ENCODE data around the gene ZNF248.

The ZNF248 gene

DNA sequence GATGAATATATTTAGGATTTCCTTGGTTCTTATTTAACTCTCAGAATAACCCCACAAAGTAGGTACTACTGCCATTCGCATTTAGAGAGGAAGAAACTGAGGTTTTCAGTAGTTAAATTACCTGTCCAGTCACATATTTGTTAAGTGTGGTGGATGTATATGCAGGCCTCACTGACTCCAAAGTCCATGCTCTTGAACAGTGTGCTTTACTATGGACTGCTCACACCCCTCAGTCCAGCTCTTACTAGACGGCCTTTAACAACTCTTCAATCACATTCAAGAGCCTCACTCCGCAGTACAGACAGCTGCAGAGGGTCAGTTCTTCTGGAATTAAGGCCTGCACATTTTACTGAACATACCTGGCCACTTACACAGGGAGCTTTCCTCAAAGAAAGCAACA lies 36.2 kb downstream of the ZNF248 start:
- DNase-seq = no peak

DNA sequence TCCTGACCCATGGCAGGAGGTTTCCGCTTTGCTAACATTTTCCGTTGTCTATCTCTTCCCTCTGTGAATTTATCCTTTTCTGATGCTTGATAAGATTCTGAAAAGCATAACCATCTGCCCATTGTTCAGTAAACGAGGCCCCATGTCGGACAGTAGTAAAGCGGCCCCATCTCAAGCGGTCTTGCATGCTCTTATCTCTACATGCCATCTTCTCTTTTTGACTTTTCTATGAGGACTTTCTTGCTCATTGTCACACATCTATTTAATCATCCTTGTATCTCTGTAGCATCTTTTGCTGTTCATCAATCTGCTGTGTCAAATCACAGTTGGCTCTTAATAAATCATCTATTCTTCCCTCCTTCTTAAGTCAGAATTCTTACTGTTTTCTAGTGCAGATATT lies 37.6 kb downstream of the ZNF248 start:
- DNase-seq = no peak

DNA sequence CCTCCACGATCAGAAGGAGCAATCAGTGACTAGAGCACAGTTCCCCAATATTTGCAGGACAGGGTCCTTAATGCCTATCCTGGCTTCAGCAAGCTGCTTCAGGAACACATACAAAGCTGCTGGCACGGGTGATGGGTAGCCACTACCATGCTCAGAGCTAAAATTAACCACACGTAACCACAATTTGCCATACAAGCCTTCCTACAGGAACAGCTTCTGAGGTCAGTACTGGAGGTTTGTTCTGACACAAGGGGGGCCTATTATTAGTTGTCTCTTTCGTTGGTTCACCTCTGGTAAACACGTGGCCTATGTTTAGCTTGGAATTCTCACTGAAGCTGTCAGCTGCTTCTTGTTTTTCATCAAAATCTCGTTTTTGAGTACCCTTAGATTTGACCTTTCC lies 41.1 kb downstream of the ZNF248 start:
- DNase-seq = no peak

DNA sequence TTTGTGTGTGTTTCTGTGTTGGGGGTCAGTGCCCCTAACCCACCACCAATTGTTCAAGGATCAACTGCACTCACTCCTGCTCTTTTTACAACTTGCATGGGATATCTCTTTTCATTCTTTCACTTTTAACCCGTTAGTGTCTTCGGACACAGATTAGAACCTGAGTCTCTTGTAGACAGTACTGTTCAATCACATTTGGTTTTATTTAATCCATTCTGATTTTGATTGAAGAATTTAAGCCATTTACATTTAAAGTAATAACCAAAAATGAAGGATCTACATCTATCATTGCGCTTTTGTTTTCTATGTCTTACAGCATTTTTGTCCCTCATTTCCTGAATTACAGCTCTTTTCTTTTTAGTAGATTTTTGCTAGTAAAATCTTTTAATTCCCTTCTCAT lies 43.6 kb downstream of the ZNF248 start:
- no peak for DNase-seq

DNA sequence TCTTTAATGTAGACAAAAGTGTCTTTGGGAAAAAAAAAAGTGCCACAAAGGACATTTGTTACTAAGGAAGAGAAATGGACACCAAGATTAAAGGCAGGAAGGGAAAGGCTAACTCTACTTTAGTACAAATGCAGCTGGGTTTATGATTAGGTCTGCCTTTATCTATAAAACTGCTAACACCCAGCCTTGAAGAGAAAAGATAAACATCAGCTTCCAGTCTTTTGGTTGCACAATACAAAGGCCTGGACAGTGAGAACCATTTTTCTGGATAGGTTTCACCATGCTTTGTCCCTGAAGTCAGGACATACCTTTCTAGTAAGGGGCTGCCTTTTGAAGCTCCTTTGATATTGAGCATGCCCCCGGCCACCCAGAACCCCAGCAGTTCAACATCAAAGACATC lies 45.1 kb downstream of the ZNF248 start:
- no peak for DNase-seq

DNA sequence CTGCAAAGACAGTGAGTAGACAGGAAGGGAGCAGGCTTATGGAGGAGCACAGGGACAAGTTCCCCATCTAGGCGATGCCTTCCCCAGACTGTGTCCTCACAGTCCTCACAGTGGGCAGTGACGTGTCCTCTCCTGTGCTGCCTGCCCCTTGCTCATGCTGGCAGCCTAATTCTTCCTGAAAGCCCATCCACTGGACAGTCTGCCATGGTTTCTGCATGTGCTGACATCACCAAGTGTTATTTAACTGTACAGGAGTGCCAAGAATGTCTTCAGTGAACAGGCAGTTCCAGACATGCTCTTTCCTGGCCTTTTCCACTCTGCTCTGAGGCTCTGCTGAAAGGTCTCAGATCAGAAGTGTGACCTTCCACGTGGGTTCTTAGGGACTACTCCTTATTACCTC lies 54.1 kb downstream of the ZNF248 start:
- DNase-seq = no peak

DNA sequence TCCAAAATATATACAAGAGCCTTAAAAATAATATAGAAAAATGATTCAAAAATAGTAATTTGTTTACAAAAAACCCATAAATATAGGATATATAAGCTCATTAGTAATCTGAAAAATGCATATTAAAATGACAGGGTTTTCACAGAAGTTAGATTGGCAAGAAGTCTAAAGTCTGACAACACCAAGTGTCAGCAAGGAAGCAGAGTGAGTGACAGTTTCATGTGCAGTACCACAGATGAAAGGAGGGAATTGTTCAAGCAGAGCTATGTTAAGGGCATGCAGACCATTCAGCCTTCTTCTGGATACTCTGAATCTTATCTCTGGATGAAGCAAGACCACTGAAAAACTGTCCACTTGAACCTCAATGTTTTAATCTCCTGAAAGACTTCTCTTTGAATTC lies 55.9 kb downstream of the ZNF248 start:
- DNase-seq = no peak

DNA sequence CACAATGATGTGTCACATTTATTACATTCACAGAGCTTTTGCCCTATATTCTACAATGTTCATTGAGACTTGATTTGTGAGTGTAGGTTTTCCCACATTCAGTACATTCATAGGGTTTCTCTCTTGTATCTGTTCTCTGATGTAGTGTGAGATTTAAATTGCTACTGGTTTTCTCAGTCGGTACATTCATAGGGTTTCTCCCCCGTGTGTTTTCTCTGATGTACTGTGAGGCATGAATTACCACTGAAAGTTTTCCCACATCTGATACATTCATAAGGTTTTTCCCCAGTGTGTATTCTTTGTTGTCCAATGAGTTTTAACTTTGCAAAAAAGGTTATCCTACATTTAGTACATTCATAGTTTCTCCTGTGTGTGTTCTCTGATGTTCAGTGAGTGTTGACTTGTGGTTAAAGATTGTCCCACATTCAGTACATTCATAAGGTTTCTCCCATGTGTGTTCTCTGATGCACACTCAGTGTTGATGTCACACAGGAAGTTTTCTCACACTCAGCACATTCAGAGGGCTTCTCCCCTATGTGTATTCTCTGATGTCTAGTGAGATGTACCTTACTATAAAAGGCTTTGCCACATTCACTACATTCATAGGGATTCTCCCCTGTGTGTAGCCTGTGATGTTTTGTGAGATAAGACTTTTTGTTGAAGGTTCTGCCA lies 63.0 kb downstream of the ZNF248 start:
- no peak for DNase-seq

DNA sequence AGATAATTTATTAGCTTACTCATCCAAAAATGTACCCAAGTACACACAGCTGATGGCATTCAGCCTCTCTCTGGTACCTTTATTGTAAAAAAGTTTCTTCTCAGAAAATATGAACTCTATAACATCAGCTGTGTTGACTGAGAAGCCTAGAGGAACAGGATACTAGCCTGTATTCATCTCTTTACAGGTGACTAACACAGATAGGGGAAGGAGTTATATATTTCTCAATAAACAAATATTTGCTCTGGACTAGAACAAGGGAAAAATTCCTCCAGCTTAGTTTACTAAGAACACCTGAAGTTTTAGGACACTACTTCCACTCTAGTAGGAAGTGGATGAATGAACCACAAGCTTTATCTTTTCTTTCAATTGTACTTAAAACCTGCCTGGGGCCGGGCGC lies 67.8 kb downstream of the ZNF248 start:
- no peak for DNase-seq

DNA sequence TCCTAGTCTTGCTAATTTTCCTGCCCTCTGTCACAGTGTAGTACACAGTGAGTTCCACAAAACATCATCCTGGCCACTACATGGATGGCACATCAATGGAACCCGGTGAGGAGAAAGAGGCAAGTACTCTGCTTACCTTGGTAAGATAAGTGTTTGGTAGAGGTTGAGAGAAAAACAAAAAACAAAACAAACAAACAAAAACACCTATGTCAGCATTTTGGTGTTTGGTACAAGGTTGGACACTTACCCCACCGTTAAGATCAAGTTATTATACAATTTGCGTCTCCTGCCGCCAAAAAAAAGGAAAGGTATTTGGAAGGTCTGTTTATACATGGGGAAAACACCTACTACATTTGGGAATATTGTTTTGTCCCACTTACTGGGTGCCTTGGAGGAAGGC lies 72.7 kb downstream of the ZNF248 start:
- DNase-seq = no peak

DNA sequence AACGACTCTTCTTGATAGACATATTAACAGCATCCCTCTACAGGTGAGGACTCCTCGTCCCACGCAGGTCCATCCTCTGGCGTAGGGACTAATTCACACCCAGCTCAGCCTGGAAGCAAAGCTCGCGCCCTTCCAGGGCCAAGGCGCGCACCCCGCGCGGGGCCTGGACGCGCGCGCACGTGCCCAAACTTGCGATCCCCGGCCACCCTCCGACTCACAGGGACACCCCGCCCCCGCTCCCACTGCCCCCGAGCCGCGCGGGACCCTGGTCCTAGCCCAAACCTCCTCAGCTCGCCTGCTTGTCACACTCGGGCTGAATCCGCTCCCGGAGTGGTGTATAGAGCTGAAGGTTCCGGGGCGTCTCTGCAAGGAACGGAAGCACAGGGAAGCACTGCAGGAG lies 76.9 kb downstream of the ZNF248 start:
- no peak for DNase-seq

DNA sequence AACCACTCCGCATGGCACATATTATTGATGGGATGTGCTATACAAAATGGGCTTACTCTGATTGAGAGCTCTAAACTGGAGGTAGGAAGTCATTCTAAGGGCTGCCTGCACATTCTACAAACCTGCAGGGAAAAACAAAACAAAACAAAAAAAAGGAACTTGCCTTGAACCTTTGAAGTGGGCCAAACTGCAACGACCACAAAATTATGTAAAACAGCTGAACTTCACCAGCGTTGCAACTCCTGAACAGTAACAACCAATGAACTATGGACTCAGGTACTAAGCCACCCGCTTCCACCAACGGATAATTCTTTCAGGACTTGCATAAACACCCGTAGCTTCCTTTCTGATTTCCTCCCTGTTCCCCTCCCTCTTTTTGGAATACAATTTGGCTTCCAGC lies 80.4 kb downstream of the ZNF248 start:
- no peak for DNase-seq

DNA sequence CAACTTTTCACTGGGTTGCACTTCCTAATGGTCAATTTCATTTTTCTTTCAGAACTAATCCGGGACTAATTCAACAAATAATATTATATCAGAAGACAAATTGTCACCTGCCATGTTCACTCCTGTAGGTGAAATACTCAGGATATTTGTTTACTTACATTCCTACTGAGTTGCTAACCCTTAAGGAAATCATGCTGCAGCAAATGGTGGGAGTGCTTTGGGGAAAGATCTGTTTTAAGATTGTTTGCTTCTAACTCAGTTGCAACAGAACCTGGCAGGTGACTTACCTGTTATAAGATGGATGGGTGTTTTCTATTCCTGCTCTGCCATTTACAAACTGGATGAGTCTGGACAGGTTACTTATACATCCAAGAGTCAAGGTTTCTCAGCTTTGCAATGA lies 81.8 kb downstream of the ZNF248 start:
- DNase-seq = no peak

DNA sequence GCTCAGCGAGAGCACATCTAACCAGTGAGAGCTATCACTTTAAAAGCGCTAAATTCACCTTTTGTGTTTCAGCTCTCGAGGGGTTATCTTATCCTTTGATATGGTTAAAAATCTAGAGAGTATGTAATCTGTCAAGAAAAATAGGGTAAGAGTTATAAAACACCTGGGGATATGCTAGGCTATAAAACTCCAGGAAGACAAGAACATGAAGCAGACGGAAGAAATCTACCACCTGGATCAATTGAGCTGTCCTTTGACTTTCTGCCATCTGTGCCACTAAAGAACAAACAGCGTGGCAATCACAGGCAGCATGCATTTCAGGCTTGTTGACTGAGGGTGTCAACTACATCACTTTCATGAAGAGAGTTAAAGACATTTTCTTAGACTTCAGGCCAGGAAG lies 83.1 kb downstream of the ZNF248 start:
- DNase-seq = no peak

DNA sequence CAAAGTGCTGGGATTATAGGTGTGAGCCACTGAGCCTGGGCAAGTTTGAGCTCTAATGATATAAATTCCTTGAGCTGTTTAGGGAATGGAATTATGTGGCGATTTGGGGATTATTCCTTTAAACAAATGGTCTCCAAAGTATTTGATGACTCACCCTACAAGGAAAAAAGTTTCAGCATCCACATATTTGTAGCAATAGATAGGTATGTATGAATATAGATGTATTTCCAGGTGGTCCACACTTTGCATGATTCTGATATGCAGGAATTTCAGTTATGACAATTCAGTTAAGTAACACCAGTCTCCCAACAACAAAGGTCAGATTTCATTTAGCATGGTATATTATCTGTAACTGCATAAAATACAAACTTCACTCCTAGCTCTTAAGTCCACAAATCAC lies 92.2 kb downstream of the ZNF248 start:
- DNase-seq = no peak

DNA sequence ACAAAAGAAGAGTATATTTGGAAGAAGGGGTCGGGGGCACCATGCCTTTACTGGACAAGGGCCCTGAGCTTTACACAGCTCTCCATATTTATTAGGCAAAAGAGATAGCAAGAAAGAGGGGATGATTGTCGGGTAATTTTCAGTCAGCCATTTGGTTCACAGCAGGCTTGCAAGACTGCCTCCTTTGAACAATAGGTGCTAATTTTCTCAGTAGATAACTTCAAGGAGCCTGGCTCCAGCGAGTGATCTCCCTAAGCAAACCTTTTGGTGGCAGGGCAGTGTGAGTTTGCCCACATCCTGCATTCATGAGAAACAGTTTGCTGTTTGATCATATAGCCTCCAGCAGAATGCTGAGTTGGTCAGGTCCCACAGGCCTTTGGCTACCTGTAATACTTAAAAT lies 94.3 kb downstream of the ZNF248 start:
- DNase-seq = no peak

DNA sequence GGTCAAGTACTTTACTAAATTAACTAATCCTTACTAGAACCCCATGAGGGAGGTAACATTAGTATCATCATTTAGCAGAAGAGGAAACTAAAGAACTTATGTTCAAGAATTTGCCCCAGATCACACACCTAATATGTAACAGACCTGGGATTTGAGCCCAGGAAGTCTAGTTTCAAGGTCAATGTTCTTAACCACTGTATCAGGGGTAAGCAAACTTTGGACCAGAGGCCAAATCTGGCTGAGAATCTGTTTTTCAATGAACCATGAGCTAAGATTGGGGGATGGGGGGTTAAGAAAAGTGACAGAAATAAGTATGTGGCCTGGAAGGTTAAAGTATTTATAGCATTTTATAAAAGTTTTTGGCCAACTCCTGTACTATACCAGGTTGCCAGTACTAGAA lies 95.1 kb downstream of the ZNF248 start:
- DNase-seq = no peak

DNA sequence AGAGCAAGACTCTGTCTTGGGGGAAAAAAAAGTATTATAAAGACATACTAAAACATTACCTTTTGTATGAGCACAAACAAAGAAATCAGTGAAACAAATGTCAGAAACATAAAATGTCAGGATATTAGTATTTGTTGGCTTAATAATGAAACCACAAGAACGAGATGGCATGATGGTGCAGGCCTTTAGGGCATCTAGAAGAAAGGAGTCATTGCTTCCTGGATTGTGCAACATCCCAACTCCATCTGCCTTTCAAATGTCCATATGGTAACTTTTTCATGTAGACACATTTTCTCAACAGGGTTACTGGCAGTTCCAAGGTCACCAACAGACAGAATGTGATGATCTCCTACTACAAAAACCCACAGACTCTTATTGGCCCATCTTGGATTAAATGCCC lies 96.6 kb downstream of the ZNF248 start:
- DNase-seq = no peak

DNA sequence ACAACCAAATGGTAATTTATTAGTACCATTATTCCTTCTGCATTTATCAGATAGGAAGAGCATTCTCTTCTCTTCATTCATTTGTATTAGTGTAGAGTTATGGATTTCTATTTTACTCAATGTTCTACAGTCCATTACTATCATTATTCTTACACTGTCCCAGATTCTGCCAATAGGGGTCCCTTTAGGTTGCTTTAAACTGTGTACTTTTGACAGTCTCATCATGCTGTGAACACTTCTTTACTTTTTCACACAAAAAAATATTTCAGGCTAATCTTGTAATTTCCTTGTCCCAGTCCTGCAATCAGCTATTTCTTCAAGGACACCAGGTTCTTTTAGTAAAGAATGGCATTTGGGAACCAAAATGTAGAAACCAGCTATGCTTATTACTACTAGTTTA lies 99.3 kb downstream of the ZNF248 start:
- no peak for DNase-seq

DNA sequence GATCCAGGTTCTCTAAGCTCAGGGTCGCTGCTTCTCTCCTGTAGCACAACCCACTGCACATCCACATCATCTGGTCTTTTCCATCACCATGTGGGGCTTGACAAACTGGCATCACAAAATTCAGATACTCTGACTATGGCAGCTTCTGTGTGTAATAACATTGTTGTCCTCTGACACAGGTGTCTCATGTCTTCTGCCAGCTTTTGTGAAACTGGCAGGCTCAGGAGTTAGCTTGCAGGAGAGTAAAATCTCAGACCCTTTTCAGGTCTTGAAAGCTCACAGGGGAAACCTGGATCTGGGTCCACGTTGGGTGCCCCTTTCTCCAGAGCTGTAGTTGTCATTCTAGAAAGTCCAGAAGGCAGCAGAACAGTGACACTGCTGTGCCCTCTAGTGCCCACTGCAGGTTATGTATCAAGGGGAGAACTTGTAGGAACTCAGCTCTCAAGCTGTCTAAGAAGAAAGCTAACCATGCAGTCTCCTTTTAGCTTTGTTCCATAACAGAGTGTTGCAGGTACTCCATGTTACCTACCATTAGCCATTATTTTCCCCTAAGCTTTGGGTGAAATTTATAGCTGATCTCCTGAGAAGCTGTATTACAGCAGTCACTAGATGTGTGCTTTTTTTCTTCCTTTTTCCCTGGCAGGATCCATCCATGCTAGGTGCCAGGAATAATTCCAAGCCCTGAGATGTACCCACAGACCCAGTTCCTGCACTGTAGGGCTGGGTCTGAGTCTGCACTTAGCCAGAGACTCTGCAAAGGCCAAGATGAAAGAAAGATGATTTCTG lies 102.7 kb downstream of the ZNF248 start:
- DNase-seq = no peak

DNA sequence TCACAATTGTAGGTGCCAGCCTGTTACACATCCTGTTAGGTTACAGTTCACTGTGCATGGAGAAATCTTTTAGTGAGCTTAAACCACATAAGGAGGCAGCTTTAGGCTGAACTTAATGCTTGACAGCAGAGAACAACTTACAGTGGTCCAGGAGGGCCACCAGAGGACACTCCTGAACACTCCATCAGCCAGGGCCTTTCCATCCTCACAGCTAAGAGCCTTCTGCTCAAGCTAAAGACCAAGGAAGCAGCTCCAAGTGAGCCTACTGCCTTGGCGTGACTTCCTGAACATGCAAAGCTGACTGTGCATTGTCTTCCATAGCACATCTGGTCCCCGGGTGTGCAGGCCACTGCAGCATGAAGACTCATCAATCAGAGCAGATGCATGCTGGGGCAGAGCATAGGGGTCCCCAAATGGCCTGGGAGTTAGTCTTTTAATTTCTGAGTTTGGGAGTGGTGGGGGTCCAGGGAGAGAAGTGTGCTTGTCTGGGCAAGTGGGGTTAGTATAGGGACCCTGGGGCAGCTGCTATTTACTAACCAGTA lies 105.0 kb downstream of the ZNF248 start:
- DNase-seq = no peak

DNA sequence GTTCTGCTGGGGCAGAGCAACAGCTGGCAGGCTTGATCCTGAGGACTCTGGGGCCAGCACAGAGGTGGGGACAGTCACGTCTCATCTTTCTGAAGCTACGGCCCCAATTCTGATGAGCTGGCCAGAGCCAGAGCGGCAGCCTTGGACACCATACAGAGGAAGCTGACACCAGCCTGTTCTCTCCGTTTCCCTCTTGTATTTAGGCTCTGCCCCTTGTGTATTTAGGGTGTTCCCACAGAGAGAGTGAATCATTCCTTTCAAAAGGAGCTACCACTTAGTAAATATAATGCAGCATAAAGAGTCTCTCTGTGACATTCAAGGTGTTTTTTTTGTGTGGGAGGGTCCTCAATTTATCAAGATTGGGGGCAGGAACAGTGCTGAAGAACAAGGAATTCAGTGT lies 109.2 kb downstream of the ZNF248 start:
- no peak for DNase-seq

DNA sequence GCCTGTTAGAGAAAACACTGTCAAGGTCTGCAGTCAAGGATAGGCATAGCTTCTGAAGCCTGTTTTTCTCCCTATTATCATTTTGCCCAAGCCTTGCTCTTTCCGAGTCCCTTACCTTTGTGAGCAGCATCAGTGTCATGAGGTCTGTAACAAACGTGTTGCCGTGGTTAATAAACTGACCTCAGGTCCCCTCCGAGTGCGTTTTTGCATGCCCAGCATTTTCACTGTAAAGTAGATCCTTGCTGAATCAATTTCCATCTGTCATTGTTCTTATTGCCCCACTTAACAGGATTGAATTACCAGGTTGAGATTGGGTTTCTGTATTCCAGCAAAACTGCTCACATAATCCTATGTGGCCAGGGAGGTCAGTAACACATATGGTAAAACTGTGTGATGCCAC lies 110.3 kb downstream of the ZNF248 start:
- DNase-seq = no peak

DNA sequence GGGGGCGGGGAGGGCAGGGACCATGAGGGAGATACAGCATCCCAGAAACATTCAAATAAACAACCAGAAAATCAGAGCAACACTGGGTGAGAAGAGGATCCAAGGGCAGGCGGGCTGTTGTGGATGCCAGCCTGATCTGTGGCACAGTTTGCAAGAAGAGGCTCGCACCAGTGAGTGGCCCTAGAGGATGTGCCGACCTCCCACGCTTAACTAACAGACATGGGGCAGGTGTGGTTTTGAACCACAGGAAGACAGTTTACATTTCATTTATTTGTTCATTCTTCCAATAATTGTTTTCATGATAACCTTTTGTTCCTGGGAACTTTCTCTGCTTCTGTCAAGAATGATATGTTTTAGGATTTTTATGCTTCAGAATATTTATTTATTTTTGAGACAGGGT lies 115.6 kb downstream of the ZNF248 start:
- no peak for DNase-seq

DNA sequence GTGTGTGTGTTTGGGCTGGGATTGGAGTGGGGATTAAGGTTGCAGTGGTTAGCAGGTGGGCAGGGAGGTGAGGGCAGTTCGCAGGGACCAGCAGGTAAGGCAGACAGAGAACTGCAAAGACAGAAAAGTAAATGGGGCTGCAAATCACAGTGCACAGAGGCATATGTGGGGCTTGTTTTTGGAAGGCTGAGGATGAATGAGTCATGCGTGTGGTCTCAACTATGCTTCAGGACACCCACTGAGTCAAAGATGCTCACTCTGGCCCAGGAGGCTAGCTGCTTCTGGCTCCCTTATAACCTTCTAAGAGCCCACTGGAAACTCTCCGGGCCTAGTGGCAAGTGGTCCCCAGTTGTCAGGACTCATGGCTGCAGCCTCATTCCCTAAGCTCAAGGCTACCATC lies 118.2 kb downstream of the ZNF248 start:
- no peak for DNase-seq

Measured in stimulated activated CD4-positive, alpha-beta T cell treated with anti-CD3 and anti-CD28 coated beads, Interleukin-4, amount 100 ng/mL, for 4 hours (primary cell).